HCT116 (cell line): Measurements from ENCODE around the gene SLC27A1. TPM values are rescaled to one million over a fixed set of nuclear protein-coding genes. Genes with fewer than 3 reads are reported as not detected.

ENCODE experiments used
- ATAC-seq: fragments of 200-7000 bp; cut with Tn5 transposase; 2 replicates; pipeline ENCODE4 v1.9.1; 2020; ENCODE audit warnings: mild to moderate bottlenecking, moderate library complexity
- BruUV-seq: library from RNA; stranded (reverse); fragments of 400-500 nt; replicated peaks from 2 replicates; lab custom pipeline; 2021; lab: Mats Ljungman, UMichigan
- CTCF ChIA-PET: fragments of 300-600 bp; sonication (Branson Sonifier 250); formaldehyde crosslinking; loops from one replicate; lab custom pipeline; 2021; ENCODE audit warnings: antibody characterized with exemption; lab: Charles Lee
- POLR2A ChIA-PET: fragments of 300-600, 350-600 bp; sonication (Branson Sonifier 250); formaldehyde crosslinking; loops from one replicate; lab custom pipeline; 2021; ENCODE audit warnings: antibody characterized with exemption; lab: Charles Lee
- RAD21 ChIA-PET, 2 experiments: fragments of 300-600 bp; sonication (Branson Sonifier 250); formaldehyde crosslinking; loops; one replicate each; lab custom pipeline; 2023; ENCODE audit warnings: low total read pairs in 2 of 2; ENCODE audit not compliant: uncharacterized antibody in 2 of 2, unreplicated experiment in 2 of 2, low non-redundant PET in 1 of 2; lab: Charles Lee
- DNase-seq: peaks from one replicate; pipeline ENCODE4 v3.0.0-alpha.2; 2010; ENCODE audit warnings: low read depth, low spot score
- H2AFZ ChIP-seq: fragments of 200-600 bp; shearing (Covaris generic), sonication (generic); 2 replicates; pipeline ENCODE4 v1.6.1; 2017; ENCODE audit warnings: low read depth, mixed run types, mixed read lengths, antibody characterized with exemption, low read length; ENCODE audit not compliant: poor library complexity, severe bottlenecking
- H3K27ac ChIP-seq: 2 replicates; pipeline ENCODE4 v1.5.1; 2012; ENCODE audit warnings: low read depth, low read length
- H3K27me3 ChIP-seq: fragments of 200-600 bp; sonication (generic); 2 replicates; pipeline ENCODE4 v1.6.1; 2016; ENCODE audit warnings: mixed run types, low read length, mixed read lengths; ENCODE audit not compliant: insufficient read depth
- H3K36me3 ChIP-seq, 2 experiments: fragments of 200-500 bp in 1 of 2; fragments of 200-600 bp in 1 of 2; sonication (Bioruptor generic) in 1 of 2; sonication (generic) in 1 of 2; 2 replicates each; pipeline versions ENCODE4 v1.5.1 to v1.6.1; 2014 to 2016; ENCODE audit warnings: low read length in 2 of 2, inconsistent platforms in 1 of 2, mixed read lengths in 1 of 2, mixed run types in 1 of 2; ENCODE audit not compliant: insufficient read depth in 2 of 2, control insufficient read depth in 1 of 2
- H3K4me1 ChIP-seq, 2 experiments: fragments of 200-600 bp in 1 of 2; sonication (generic) in 1 of 2; 2 replicates each; pipeline versions ENCODE4 v1.5.1 to v1.6.1; 2012 to 2017; ENCODE audit warnings: low read length in 2 of 2, inconsistent platforms in 1 of 2, mild to moderate bottlenecking in 1 of 2, mixed read lengths in 1 of 2, mixed run types in 1 of 2, moderate library complexity in 1 of 2; ENCODE audit not compliant: insufficient read depth in 2 of 2, control insufficient read depth in 1 of 2
- H3K4me2 ChIP-seq: fragments of 200-600 bp; sonication (generic); 2 replicates; pipeline ENCODE4 v1.6.1; 2017; ENCODE audit warnings: mixed run types, low read length, mixed read lengths
- H3K4me3 ChIP-seq, 2 experiments: fragments of 200-600 bp in 1 of 2; sonication (generic) in 1 of 2; replicated peaks in 1 of 2; 2 replicates each; pipeline ENCODE4 v1.5.1; 2011 to 2016; ENCODE audit warnings: low read length in 2 of 2, control low read depth in 1 of 2, low read depth in 1 of 2, mild to moderate bottlenecking in 1 of 2, mixed read lengths in 1 of 2, mixed run types in 1 of 2
- H3K79me2 ChIP-seq: fragments of 200-600 bp; sonication (generic); 2 replicates; pipeline ENCODE4 v1.6.1; 2017; ENCODE audit warnings: mild to moderate bottlenecking, mixed run types, low read length, moderate library complexity, mixed read lengths; ENCODE audit not compliant: insufficient read depth
- H3K9ac ChIP-seq: fragments of 200-600 bp; sonication (generic); 2 replicates; pipeline ENCODE4 v1.6.1; 2016; ENCODE audit warnings: low read length, mixed read lengths
- H3K9me2 ChIP-seq: fragments of 200-600 bp; sonication (generic), shearing (Covaris generic); 2 replicates; pipeline ENCODE4 v1.6.1; 2017; ENCODE audit warnings: mixed run types, mild to moderate bottlenecking, moderate library complexity; ENCODE audit not compliant: insufficient read depth
- H3K9me3 ChIP-seq, 2 experiments: fragments of 200-500 bp in 1 of 2; fragments of 200-600 bp in 1 of 2; sonication (Bioruptor generic) in 1 of 2; sonication (generic) in 1 of 2; 2 replicates each; pipeline ENCODE4 v1.6.1; 2014 to 2017; ENCODE audit warnings: low read length in 2 of 2, mixed read lengths in 2 of 2, inconsistent platforms in 1 of 2, low read depth in 1 of 2, mild to moderate bottlenecking in 1 of 2, mixed run types in 1 of 2, moderate library complexity in 1 of 2; ENCODE audit not compliant: control insufficient read depth in 1 of 2, insufficient read depth in 1 of 2
- H4K20me1 ChIP-seq: fragments of 200-600 bp; sonication (generic), shearing (Covaris generic); 2 replicates; pipeline ENCODE4 v1.6.1; 2017; ENCODE audit warnings: mixed run types, mild to moderate bottlenecking, moderate library complexity; ENCODE audit not compliant: insufficient read depth
- CBX3 ChIP-seq: IDR thresholded peaks from 2 replicates; pipeline ENCODE4 v1.6.1; 2012; ENCODE audit warnings: low read depth
- CEBPB ChIP-seq: IDR thresholded peaks from 2 replicates; pipeline ENCODE4 v1.6.1; 2012; ENCODE audit warnings: low read depth
- RAD21 ChIP-seq: IDR thresholded peaks from 2 replicates; pipeline ENCODE4 v1.6.1; 2012; ENCODE audit warnings: low read depth, mild to moderate bottlenecking
- SRF ChIP-seq: IDR thresholded peaks from 2 replicates; pipeline ENCODE4 v1.6.1; 2012; ENCODE audit warnings: low read depth
- intact Hi-C: fragments of 100-400 bp; cut with micrococcal nuclease; formaldehyde crosslinking; loops from 2 replicates; pipeline ENCODE4 v1.10.0; 2022
- total RNA-seq: library from RNA; stranded (reverse); gene quantifications from one replicate; pipeline ENCODE4 v1.2.1, GENCODE V29; 2021; ENCODE audit not compliant: unreplicated experiment
- TF ChIP-seq, protein P1 (sequence below): IDR thresholded peaks from 2 replicates; pipeline ENCODE4 v1.6.1; 2012
- TF ChIP-seq, protein P2 (sequence below), 3 experiments: fragments of 200-600 bp in 1 of 3; sonication (generic) in 1 of 3; IDR thresholded peaks in 2 of 3; conservative IDR thresholded peaks in 1 of 3; 2 replicates each; pipeline ENCODE4 v1.5.1; 2012 to 2017; ENCODE audit warnings: low read depth in 2 of 3, low read length in 2 of 3, antibody characterized with exemption in 1 of 3, borderline replicate concordance in 1 of 3, control low read depth in 1 of 3, mild to moderate bottlenecking in 1 of 3, mixed read lengths in 1 of 3, mixed run types in 1 of 3, moderate library complexity in 1 of 3; ENCODE audit not compliant: insufficient read depth in 1 of 3

Gene SLC27A1
- total RNA-seq, 1 experiment from 2014 or later, result 22.5 TPM

GRCh38 chr19:17496337-17496997, 26.1 kb downstream of the SLC27A1 start:
- Histone ChIP-seq H3K9me2 (no peaks in the 10 kb centered on the region), H3K36me3 (no peaks in the 10 kb centered on the region; a peak in 2 of 4 replicates), H2AFZ (no peak overlapping the region), H3K27ac (no peak overlapping the region; the same call in 1 of the 2 replicates), H3K9me3 (no peaks in the 10 kb centered on the region), H3K4me2 (0 out of 2 replicates have a peak overlapping the region, but pooled peaks have one; percentile 32), H3K4me1 (peaks cover 11 to 31% of the 10 kb centered on the region in 2 experiments), H3K4me3 (no peak overlapping the region), H3K79me2 (no peaks in the 10 kb centered on the region; the same call in 1 of the 2 replicates), H3K27me3 (no peaks in the 10 kb centered on the region), H3K9ac (no peak overlapping the region), H4K20me1 (no peaks in the 10 kb centered on the region)
- peak; percentile 81 for TF ChIP-seq RAD21
- peak; percentile 85 for TF ChIP-seq CBX3
- no peak for TF ChIP-seq CEBPB
- TF ChIP-seq SRF, result no peak
- TF ChIP-seq, protein P1, sequence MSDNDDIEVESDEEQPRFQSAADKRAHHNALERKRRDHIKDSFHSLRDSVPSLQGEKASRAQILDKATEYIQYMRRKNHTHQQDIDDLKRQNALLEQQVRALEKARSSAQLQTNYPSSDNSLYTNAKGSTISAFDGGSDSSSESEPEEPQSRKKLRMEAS, result 0 out of 2 replicates have a peak, but pooled peaks have one; percentile 14
- TF ChIP-seq, protein P2, sequence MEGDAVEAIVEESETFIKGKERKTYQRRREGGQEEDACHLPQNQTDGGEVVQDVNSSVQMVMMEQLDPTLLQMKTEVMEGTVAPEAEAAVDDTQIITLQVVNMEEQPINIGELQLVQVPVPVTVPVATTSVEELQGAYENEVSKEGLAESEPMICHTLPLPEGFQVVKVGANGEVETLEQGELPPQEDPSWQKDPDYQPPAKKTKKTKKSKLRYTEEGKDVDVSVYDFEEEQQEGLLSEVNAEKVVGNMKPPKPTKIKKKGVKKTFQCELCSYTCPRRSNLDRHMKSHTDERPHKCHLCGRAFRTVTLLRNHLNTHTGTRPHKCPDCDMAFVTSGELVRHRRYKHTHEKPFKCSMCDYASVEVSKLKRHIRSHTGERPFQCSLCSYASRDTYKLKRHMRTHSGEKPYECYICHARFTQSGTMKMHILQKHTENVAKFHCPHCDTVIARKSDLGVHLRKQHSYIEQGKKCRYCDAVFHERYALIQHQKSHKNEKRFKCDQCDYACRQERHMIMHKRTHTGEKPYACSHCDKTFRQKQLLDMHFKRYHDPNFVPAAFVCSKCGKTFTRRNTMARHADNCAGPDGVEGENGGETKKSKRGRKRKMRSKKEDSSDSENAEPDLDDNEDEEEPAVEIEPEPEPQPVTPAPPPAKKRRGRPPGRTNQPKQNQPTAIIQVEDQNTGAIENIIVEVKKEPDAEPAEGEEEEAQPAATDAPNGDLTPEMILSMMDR (IDR thresholded peaks at IDR 0.05 in 2 of 3, conservative IDR thresholded peaks at IDR 0.05 in 1 of 3; ENCODE audit: borderline replicate concordance in 1 of 3, insufficient read depth in 1 of 3, low read depth in 2 of 3, low read length in 2 of 3), result peak; percentile 99 to 100 (median 99)
- ChIA-PET RAD21 (no interaction called here), CTCF (interaction anchor here (0.6 to 1.8 kb wide), 25 partner anchors 9 to 363 kb away, joined by 3 to 8 read pairs (median 4); partner anchors contain the start of genes BABAM1, MVB12A and RPL18A), POLR2A (interaction anchor here (0.9 kb wide), 1 partner anchor 270 kb away, joined by 3 read pairs; no protein-coding TSS in a partner anchor)
- no TSS peak for BruUV-seq
- peak; percentile 71 for DNase-seq
- ATAC-seq, result peak; percentile 96
- intact Hi-C loops, result loop anchor here (2.0 to 5.0 kb wide), 2 partner anchors 56 to 271 kb away; no protein-coding TSS in a partner anchor
